ENCODE results near the gene MSANTD1. TPM values are rescaled to one million over a fixed set of nuclear protein-coding genes. Genes with fewer than 3 reads are reported as not detected.

Gene MSANTD1
- total RNA-seq, 1 donor from 2014 or later: 1.2 TPM

GRCh38 chr4:3303923-3304710, 55.2 kb downstream of the MSANTD1 start:
- DNase-seq (ENCODE audit: low spot score): no peak

- DNase-seq (ENCODE audit: low spot score): no peak
Measured at GRCh38 chr4:3304831-3305609, 56.1 kb downstream of the MSANTD1 start.

DNA sequence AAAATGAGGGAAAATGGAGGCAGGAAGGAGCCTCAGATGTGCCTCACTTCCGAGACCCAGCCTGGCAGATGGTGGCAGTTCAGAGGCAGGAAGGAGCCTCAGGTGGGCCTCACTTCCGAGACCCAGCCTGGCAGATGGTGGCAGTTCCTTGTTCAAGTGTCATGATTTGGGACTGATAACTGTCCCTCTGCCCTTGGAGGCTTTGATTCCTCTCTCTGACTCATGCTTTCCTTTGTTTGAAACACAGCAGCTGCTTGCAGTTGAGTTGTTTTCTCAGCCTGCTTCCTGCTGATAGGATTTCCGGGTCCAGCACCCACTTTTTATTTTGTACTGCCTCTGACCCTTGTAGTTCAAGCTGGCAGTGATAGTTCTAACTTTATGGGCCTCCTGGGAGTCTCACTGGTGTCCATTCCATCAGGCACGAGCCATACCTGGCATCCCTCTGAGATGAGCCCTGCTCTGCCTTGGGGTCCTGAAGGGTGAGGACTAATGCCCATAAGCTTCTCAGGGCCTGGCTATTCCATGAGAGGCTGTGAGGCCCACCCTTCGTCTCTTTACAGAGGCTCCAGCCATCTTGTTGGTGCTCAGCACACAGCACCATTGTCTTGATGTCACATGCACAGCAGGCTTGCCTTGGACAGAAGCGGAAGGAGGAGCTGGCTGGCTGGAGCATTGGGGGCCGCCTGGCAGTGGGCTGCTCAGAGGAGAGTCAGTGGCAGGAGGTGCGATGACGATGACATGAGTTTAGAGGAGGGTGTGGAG, 56.8 kb downstream of the MSANTD1 start:
- no peak for DNase-seq (ENCODE audit: low spot score)

Other genes with a start within 250 kb of the MSANTD1 start
- not detected for gene HTT-AS, start 174.6 kb upstream of the MSANTD1 start, total RNA-seq
- 51.6 TPM for gene HTT, start 174.5 kb upstream of the MSANTD1 start, total RNA-seq
- 47.1 TPM for gene RGS12, start 43.9 kb downstream of the MSANTD1 start, total RNA-seq
- gene HGFAC, start 192.8 kb downstream of the MSANTD1 start, total RNA-seq: 1.9 TPM
- gene DOK7, start 214.1 kb downstream of the MSANTD1 start, total RNA-seq: 7.4 TPM

Measured in mucosa of gallbladder (tissue), 1 donor.